Skin of body (tissue), 2 donors: ENCODE data around the gene SLC44A5. TPM values are rescaled to one million over a fixed set of nuclear protein-coding genes. Genes with fewer than 3 reads are reported as not detected.

Experiments used
- DNase-seq: peaks from one replicate; lab custom pipeline; 2025; lab: John Stamatoyannopoulos, UW
- total RNA-seq: library from RNA; depleted of rRNA; stranded (reverse); fragments of >200 nt; gene quantifications from one replicate; pipeline ENCODE4 v1.2.3, GENCODE V29; 2014

The SLC44A5 gene
- total RNA-seq, 1 donor from 2014 or later, result 0.89 TPM

- no peak for DNase-seq
Observed at GRCh38 chr1:75589637-75590036, 21.3 kb downstream of the SLC44A5 start.

GRCh38 chr1:75588779-75589475, 22.0 kb downstream of the SLC44A5 start:
- no peak for DNase-seq

- DNase-seq, result no peak
Observed at GRCh38 chr1:75587692-75588091, 23.2 kb downstream of the SLC44A5 start.

GRCh38 chr1:75583282-75583681, 27.6 kb downstream of the SLC44A5 start:
- DNase-seq, result no peak

DNA sequence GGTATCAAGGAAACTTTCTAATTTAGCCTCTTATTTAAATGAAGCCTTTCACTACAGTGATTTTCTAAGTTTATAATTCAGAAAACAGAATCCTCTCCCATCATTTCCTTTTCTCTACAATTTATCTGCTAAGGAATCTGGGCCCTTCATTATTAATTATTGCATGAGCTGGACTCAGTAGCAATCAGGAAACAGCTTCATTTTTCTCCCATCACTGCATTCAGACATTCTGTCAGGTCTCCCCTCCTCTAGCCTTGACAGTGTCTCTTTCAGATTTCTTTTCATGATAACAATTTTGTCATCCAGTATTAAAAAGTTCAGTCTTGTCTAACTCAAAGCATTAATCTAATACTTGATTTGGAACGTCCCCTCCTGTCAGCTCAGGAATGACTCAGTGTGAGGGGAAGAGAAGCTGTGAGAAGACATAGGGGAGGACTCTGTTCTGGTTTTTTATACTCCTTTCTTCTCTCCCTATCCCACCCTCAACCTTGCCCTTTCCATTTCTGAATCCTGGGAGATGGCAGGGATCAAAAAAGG, 28.1 kb downstream of the SLC44A5 start:
- no peak for DNase-seq

GRCh38 chr1:75579046-75579445, 31.9 kb downstream of the SLC44A5 start:
- no peak for DNase-seq

GRCh38 chr1:75575837-75576236, 35.1 kb downstream of the SLC44A5 start:
- DNase-seq, result no peak

DNA sequence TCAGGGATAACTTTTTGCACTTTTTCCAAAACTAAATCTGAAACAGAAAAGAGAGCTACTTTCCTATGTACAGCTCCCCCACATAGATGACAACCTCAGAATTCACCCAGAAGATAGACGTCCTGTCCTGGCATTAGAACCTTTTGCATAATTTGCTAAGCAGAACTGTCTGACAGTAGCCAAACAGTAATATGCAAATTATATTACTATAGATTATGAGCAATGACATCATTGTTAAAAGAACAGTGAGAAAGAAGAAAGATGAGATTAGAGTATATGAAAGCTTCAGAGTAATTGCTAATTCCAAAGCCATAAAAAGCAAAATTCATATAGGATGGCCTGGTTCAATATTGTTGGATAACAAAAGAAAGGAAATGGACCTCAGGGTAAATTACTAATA, 43.7 kb downstream of the SLC44A5 start:
- no peak for DNase-seq

- no peak for DNase-seq
Observed at GRCh38 chr1:75559800-75560199, 51.1 kb downstream of the SLC44A5 start.

GRCh38 chr1:75559136-75559535, 51.8 kb downstream of the SLC44A5 start:
- DNase-seq, result no peak

GRCh38 chr1:75554870-75555269, 56.0 kb downstream of the SLC44A5 start:
- DNase-seq, result no peak

- DNase-seq, result no peak
Observed at GRCh38 chr1:75554181-75554580, 56.7 kb downstream of the SLC44A5 start.

DNA sequence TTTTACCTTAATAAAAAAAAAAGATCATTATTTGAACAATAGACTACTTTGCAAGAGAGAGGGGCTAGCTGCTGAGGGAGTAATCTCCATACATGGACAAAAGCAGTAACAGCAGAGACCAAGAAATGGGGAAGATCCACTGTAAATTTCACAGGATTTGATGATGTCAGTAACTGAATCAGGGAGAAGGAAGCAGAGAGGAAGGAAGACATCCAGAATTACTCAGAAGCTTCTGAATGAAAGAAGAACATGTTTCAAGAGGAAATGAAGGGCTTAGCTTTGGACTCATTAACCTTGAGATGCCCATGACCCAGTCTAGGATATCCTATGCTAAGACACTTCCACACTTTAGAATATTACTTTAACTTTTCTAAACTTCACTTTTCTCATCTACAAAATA, 60.4 kb downstream of the SLC44A5 start:
- DNase-seq, result no peak

GRCh38 chr1:75548721-75549480, 62.0 kb downstream of the SLC44A5 start:
- no peak for DNase-seq

DNA sequence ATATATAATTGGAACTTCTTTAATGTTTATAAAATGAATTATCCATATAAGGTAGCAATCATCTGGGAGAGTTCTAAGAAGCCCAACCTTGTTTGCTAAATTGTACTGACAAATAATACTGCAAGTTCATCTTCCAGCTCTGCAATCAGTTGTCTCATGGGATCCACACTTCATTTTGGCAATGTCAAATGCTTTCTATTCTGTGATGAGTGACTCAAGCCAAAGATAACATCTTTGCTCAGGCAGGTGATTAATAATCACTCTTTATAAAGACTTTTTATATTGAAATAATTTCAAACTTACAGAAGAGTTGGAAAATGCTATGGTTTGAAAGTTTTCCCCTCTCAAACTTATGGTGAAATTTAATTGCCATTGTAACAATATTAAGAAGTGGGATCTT, 67.2 kb downstream of the SLC44A5 start:
- no peak for DNase-seq

GRCh38 chr1:75542818-75543570, 67.9 kb downstream of the SLC44A5 start:
- no peak for DNase-seq

- no peak for DNase-seq
Observed at GRCh38 chr1:75539230-75540116, 71.4 kb downstream of the SLC44A5 start.

DNA sequence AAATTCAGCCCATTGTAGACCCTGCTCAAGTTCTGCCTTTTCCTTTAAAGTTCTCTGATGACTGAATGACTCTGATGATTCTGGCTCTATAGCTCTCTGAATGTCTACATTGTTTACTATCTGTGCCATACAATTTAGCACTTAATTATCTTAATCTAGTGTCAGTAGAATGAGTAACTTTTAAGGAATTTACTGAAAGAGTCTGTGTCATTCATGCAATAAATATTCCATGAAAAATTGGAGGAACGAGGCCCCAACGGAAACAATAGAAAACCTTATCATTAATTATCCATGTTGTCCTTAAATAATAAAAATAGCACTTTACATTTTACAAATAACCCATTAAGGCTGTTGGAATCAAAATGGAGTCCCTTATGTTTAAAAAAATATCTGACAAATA, 77.8 kb downstream of the SLC44A5 start:
- no peak for DNase-seq

GRCh38 chr1:75531570-75531969, 79.3 kb downstream of the SLC44A5 start:
- no peak for DNase-seq

DNA sequence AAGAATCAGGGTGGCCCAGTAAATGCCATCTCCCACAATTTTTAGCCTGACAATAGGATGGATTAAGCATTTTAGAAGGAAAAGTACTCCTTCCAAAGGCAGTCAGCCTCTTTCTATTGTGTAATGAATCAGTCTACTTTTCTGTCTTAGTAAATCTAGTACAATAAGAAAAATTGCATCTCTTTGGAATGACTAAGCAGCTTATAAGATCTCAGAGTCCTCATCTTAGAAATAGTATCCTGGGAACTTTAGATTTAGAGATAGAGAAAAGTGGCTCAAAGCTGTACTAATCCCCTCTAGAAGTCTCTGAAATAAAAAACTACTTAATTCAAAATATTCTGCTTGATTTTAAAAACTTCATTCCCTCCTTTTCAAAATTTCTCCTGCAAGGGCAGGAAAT, 81.4 kb downstream of the SLC44A5 start:
- DNase-seq, result no peak

GRCh38 chr1:75528001-75528400, 82.9 kb downstream of the SLC44A5 start:
- DNase-seq, result no peak
